KBM-7 (cell line): Measurements from ENCODE around the gene GTF2F2.

Experiments
- DNase-seq: peaks from one replicate; pipeline ENCODE4 v3.0.0-alpha.2; 2015
- in situ Hi-C: fragments of 300-500 bp; cut with MboI; formaldehyde crosslinking; loops from 2 replicates; pipeline ENCODE4 v1.14.3; 2020; ENCODE audit warnings: low sequenced_read_pairs, low pct_unique_long_range_greater_than_20kb, mixed read lengths

GTF2F2 gene

DNA sequence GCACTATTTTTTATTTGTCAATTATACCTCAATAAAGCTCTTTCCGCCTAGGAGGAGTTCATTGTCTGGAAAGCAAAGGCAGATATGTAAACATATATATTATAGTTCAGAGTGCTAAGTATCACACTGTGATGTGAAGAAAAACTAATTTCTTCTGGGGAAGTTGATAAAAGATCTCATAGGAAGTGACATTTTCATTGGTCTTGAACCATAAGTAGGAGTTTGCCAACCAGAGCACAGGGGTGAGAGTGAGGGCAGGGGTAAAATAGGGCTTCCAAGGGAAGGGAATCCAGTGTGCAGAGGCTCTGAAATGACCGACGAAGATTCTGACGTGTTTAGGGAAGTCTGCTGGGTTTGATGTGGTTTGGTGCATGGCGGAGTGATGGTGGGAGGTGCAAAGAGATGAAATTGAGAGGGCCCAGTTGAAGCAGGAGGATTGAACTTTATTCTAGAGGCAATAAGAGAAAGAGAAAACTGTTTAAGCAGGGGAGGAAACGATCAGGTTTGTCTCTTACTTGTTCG is 780 bp upstream of the GTF2F2 start:
- DNase-seq, result peak; percentile 68

DNA sequence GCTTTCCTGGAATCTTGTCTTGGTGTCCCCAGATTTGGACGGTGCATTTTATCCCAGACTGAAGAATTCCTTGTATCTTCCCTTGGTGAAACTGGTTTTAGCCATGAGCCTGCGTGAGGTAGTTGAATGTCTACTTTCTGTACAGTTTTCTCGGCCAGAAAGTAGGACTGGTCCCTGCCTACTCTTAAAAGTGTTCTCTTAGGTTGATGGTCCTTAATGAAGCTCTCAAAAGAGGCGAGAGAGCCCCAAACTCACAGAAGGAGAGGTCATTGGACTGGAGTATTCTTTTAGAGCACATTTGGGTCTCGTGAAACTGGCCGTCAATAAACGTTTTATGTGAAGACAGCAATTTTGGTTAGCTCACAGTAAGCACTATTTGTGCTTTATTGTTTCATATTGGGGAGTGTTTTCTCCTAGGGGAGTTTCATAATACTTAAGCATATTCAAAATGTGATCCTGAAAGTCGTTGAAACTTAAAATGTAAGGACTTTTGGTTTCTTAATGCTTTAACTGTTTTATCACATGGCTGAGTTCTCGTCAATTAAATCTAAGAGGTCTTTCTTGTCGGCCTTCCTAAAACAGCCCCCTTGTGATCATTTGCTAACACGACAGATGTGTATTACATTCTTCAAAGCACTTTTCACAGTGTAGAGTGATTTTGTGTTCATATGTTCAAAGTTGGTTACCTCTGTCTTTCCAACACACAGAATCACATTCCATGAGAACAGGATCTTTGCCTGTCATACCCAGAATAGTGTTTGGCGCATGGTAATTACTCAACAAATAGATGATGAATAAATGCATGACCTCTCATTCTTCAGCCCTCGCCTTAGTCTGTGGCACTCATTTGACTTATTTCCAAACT is 889 bp downstream of the GTF2F2 start:
- DNase-seq, result peak; percentile 39
- in situ Hi-C loops, result no loop called here

More for the DNA sequence above, 780 bp upstream of the GTF2F2 start:
- in situ Hi-C loops, result no loop called here

DNA sequence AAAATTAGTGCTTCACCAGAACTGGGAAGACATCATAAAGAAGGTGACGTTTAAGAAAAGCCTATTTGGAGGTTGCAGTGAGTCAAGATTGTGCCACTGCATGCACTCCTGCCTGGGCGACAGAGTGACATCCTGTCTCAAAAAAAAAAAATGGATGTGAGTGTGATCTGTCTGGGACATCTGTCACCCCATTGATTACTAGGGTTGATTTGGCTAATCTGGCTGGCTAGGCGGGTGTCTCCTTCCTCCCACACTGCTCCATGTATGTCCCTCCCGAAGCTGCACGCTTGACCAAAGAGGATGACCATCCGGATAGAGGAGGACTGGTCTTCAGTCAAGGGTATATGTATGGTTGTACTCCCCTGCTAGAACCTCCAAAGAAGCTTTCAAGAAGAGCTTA is 2.6 kb downstream of the GTF2F2 start:
- in situ Hi-C loops, result no loop called here

DNA sequence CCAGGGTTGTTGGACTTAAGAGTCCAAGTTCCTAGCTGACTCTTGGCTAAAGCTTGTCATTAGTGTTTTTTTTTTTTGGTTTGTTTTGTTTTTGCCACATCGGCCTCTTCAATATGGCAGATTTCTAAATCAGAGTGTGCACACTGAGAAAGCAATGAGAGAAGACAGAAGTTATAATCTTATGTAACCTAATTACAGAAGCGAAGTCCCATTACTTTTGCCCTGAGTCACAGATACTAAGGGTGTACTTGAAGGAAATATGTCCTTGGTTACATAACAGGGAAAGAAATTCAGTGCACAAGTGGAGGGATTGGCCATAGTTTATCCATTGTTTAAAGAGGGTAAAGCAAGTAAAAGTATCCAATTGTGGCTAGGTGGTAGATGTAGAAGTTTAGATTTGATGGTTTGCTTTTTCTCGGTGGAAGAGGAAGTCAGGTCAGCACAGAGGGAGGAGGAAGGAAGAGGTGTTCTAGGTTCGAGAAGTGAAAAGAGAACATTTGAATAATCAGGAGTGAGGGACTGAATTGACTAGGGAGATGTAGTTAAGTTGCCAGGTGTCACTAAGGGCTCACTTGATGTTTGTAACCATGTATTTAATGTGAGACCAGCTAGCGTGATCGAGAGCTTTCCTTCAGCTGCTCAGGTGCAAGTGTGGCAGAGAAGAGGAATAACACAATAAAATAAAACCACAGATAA is 12.2 kb downstream of the GTF2F2 start:
- peak; percentile 16 for DNase-seq
- in situ Hi-C loops, result no loop called here

More for the DNA sequence above, 2.6 kb downstream of the GTF2F2 start:
- no peak for DNase-seq

DNA sequence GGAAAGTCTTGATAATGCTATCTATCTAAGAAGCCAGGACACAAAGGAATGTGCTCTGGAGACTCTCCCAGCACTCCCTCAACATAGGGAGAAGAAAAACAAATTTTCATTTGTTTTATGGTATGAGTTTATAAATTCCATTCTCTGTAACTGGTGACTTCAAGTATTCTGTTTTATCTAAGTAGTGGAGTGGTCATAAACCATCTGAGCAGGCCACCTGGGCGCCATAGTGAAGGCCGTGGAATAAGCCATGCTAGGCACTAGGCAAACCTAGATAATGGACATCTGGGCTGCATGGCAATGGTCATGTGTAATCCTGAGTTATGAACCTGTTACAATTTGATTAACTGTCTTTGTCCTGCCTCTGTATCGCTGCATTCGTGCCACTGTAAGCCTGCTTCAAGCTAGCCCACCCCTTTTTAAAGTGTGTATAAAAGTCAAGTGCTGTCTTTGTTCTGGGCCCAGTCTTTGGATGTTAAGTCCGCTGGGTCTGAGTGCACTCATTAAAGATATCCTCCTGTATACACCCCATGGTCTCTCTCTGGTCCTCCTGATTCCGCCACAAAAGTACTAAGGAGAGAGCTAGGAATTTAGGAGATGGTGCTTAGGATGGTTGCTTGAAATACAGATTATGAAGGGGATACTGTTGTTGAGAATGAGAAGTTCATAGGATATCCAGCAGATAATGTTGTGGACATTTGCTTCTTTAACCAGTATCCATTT is 13.2 kb downstream of the GTF2F2 start:
- in situ Hi-C loops, result no loop called here
- no peak for DNase-seq

DNA sequence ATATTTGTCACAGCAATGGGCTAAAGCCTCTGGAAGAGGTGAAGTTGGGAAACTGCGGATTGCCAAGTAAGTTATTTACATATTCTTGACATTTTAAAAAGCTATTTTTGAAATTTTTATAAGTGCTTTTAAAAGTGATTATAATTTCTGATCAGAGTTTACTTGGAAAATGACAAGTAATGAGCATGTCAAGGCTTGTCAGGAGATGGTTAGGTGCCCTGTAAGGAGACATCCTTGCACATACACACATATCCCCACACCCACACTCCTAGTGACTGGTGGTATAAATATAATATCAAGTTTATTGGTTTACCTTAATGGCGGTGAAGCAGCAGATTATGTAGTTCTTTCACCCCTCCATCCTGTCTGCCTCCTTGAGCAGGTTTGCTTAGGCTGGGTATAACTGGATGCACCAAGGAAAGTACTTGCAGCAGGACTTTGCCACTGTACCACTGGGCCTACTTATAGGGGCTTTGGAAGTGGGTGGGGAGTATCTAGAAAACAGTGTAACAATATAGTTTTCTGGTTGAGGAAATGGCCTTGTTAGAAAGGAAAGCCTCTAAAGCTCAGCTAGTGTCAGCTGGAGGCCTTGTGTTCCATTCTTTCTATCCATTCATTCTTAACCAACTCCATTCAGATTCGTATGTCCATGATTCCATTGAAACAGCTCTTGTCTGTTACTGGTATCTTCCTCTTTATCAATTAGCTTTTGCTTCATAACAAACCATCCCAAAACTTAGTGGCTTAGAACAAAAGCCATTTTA is 16.6 kb downstream of the GTF2F2 start:
- no peak for DNase-seq
- in situ Hi-C loops, result no loop called here

DNA sequence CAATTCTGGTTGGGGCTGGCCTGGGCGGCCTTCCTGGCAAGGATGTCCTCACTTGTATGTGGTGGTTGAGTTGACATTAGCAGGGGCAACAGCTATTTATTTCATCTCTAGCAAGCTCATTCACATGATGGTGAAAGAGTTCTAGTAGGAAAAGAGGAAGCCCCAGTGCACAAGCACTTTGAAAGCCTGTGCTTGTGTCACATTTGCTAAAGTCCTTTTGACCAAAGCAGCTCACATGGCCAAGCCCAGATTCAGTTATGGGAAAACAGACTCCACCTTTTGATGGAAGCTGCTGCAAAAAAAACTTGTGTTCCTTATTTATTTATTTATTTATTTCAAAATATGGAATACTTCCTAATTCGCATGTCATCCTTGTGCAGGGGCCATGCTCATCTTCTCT is 17.2 kb downstream of the GTF2F2 start:
- DNase-seq, result peak; percentile 33
- in situ Hi-C loops, result no loop called here

DNA sequence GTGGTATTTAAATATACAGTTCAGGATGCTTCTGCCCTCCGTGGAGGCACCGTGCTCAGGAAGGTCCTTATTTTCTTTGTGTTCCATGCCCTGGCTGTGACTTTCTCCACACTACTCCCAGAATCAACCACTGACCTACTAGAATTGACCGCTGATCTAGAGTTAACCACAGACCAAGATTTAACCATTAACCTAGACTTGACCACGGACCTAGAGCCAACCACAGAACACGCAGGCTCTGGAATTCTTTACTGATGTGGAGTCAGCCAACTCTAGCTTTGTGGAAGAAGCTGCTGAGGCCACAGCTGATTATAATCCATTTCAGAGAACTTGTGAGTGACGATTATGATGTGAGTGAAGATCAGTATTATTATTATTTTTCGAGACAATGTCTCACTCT is 18.0 kb downstream of the GTF2F2 start:
- DNase-seq, result no peak
- in situ Hi-C loops, result no loop called here

DNA sequence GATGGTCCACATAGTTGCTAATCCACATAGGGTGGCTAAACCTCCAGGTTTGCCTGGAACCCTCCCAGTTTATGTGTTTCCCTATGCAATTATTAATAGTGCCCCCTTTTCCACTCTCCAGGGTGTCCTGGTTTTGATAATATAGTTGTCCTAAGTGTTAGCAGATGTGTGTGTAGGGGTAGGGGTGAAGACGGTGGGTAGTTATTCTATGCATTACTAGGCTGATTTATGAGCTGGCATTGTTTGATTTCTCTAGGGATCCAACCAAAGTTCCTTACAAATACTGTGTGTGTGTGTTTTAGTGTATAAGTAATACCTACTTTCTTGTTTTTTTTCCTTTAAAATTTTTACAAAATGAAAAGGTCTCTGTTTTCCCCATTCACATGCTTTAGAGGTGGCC is 21.1 kb downstream of the GTF2F2 start:
- in situ Hi-C loops, result no loop called here
- DNase-seq, result no peak

DNA sequence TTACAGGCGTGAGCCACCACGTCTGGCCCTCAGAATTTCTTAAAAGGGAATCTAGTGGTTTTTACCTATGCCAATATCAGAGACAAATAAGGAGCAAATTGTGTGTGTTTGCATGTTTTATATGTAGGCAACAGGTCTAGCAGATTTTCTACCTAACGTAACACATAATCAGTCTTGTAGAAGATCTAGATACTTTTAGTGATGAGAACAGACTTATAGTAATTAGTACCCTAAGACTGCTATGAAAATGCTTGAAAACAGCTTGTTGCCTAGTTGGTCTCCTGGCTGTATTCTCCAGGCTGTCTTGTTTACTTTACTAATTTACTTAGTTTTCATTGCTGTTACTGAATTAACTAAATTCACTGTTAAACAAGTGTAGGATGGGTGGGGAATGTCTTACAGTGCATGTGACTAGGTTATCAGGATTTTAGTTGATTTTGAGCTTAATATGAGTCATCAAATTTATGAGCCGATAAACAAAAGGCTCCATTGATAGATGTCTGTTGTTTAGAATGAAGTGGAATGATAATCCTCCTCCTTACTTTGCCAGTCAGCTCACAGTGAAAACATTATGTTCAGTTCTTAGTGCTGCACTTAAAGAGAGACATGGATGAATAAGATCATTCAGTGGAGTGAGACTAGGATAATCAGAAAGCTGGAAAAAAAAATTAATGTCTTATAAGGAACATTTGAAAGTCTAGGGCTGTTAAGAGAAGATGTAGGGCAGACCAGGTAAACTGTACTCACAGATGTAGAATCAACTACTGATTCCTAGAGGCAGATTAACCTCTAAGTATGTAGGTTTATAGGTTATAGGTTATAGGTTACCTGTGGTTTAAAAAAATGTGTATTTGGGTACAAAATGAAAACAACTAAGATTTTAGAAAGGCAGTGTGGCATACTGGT is 22.4 kb downstream of the GTF2F2 start:
- in situ Hi-C loops, result no loop called here
- no peak for DNase-seq

DNA sequence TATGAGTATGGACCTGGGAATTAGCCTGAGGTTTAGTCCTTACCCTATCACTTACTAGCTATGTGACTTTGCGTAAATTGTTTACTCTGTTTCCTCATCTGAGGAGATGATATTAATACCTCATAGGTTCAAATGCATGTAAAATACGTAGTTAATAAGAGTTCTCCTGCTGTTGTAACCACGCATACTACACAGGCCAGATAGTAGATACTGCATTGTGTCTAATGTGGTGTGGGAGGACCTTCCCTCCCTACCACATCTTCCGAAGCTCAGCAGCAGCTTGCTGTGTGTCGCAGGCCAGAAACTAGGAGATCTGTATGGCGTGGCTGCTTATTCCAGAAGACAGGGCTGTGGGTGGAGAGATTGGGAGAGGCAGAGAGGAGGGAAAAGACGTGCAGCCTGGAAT is 23.0 kb downstream of the GTF2F2 start:
- no peak for DNase-seq
- in situ Hi-C loops, result no loop called here

DNA sequence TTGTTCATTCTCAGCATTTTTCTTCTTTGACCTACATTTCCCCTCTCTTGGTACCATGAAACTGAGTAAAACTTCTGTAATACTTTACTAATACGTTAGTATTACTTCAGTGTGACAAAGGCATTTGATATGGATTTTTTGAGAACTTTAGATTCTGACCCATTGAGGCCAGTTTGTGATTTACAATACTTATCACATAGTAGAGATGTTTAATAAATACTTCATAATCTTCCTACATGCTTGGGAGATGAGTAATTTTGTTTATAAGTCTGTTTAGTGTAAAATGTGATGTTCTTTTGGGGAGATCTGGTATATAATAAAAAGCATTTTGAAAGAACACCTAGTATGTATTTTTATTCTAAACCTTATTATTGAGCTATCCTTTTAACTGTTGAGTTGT is 29.7 kb downstream of the GTF2F2 start:
- in situ Hi-C loops, result no loop called here
- DNase-seq, result no peak

DNA sequence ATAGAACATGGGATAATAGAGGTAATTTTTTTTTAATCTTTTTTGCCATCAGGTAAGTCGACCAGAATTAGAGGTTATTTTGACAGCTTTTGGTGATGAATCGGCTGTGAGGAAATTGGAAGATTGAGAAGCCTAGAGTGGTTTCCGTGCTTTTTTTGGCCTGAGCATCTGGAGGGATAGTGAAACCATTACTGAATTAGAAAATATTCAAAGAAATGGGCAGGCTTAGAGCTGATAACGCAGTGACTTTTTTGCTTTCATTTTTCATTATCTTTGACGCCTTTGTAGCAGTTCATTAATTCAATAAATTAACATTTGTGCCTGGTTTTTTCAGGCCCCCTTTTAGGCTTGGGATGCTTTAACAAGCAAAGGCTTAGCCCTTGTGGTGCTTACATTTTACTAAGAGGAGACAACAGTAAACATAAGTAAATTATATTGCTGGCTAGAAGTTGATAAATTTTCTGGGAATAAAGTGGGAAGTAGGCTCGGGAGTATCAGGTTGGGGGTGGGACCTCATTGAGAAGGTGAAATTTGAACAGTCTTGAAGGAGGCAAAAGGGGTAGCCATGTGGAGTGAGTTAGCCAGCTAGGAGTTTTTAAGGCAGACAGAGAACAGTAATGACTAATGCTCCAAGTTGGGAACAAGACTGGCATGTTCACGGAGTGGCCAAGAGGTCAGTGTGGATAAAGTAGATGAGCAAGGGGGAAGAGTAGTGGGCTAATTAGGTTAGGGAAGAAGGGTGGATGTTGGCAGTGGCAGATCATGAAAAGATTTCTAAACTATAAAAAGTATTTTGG is 36.5 kb downstream of the GTF2F2 start:
- in situ Hi-C loops, result no loop called here
- DNase-seq, result no peak

DNA sequence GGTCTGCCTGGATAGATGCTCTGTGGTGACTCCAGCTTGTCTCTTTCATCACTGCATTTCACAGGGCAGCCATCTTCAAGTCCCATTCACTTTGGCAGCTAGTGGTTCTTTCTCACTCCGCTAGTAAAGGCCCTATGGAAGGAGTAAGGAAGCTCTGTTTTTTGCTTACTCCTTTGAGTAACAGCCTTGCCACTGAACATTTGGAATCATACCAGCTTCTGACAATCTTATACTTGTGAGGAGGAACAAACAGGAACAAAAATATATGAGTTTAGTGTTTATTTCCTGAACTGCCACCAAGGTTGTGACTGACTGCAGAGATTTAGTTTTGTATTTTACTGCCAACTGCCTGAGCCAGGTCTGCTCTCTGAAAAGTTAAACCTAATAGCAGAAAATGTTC is 41.9 kb downstream of the GTF2F2 start:
- in situ Hi-C loops, result no loop called here
- no peak for DNase-seq

DNA sequence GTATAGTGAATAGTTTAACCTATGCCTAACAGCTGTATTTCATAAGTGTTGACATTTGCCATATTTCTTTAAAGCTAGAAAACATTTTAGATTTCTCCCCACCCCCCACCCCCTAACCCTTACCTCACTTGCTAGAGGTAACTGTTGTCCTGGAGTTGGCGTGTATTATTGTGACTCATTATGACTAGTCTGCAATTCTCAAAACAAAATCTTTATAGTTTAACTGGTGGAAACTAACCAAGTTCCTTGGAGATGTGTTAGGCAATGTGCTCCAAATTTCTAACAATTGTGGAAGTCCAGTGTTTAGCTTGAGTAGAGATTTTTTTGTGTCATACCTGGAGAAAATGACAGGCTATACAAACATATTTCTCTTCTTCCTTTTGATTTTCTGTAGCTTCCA is 42.5 kb downstream of the GTF2F2 start:
- no peak for DNase-seq
- in situ Hi-C loops, result no loop called here

DNA sequence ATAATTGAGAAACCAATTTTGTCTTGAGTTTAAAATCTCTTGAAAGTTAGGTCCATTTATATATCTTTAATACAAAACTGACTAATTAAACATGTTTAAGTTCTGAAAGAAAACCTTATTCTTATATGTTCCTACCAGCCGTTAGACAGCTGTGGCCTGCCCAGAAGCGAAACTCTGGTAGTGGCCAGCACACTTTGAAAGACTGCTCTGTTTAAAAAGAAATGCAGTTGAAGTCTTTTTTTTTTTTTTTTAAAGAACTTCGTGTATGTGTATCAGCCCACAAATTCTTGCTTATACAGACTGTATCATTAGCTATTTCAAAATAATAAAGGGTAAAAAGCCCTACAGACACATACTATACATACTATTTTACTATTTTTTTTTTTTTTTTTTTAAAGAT is 46.5 kb downstream of the GTF2F2 start:
- in situ Hi-C loops, result no loop called here
- no peak for DNase-seq
